ENCODE data around the gene CUL5. TPM values are rescaled to one million over a fixed set of nuclear protein-coding genes. Genes with fewer than 3 reads are reported as not detected.
"Not testable (repeated sequence)": the region's sequence is repeated elsewhere in the genome, so short reads cannot be mapped to it uniquely, and the experiment has no call there.

Gene CUL5
- total RNA-seq, 2 donors from 2014 or later, result 34.8 to 36.4 TPM

- H3K36me3 Mint-ChIP-seq, result peaks cover 10 to 12% of the 10 kb centered on the region in 2 donors
- H3K27ac Mint-ChIP-seq, result peak overlapping the region; percentile 99
- ATAC-seq, result peak in 1 of 2 donors; percentile 5
- H3K9me3 Mint-ChIP-seq, result no peaks in the 10 kb centered on the region
- DNase-seq (ENCODE audit: low spot score in 2 of 2), result no peak
These were observed 1.0 kb downstream of the CUL5 start for GRCh38 chr11:108009497-108010370.

DNA sequence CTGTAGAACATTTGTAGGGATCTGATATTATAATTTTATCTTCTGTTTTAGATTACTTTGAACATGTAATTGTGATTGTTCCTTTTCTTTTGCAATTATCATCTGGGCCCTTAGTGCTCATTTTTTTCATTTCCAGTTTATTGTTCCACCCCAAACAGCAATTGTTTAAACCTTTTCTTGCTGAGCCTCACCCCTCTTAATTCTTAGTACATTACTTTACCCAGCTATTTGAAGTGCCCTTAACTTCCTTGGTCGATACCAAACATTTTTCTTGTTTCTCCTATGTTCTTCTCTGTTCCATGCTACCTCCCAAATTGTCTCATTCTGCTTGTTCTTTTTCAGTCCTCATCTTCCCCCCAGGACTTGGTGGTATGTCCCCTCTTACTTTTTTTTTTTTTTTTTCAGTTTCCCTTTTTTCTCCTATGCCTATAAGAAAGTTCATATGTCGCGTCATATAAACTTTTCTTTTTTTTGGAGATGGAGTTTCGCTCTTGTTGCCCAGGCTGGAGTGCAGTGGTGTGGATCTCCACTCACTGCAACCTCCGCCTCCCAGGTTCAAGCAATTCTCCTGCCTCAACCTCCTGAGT, 3.5 kb downstream of the CUL5 start:
- H3K36me3 Mint-ChIP-seq, result peaks cover 12 to 16% of the 10 kb centered on the region in 2 donors
- no peak overlapping the region for H3K27ac Mint-ChIP-seq
- no peaks in the 10 kb centered on the region for H3K9me3 Mint-ChIP-seq
- DNase-seq (ENCODE audit: low spot score in 2 of 2) (no peak), ATAC-seq (no peak)

- peaks cover 0 to 7% of the 10 kb centered on the region in 2 donors for H3K36me3 Mint-ChIP-seq
- DNase-seq (ENCODE audit: low spot score in 2 of 2) (no peak), ATAC-seq (no peak)
- H3K9me3 Mint-ChIP-seq, result no peaks in the 10 kb centered on the region
- peak overlapping the region in 1 of 2 donors; percentile 60 for H3K27ac Mint-ChIP-seq
These were observed 7.9 kb downstream of the CUL5 start for GRCh38 chr11:108016647-108017046.

GRCh38 chr11:108018708-108019107, 10.0 kb downstream of the CUL5 start:
- DNase-seq (ENCODE audit: low spot score in 2 of 2) (no peak), ATAC-seq (no peak)
- no peak overlapping the region for H3K27ac Mint-ChIP-seq
- peaks cover 0 to 7% of the 10 kb centered on the region in 2 donors for H3K36me3 Mint-ChIP-seq
- no peaks in the 10 kb centered on the region for H3K9me3 Mint-ChIP-seq

DNA sequence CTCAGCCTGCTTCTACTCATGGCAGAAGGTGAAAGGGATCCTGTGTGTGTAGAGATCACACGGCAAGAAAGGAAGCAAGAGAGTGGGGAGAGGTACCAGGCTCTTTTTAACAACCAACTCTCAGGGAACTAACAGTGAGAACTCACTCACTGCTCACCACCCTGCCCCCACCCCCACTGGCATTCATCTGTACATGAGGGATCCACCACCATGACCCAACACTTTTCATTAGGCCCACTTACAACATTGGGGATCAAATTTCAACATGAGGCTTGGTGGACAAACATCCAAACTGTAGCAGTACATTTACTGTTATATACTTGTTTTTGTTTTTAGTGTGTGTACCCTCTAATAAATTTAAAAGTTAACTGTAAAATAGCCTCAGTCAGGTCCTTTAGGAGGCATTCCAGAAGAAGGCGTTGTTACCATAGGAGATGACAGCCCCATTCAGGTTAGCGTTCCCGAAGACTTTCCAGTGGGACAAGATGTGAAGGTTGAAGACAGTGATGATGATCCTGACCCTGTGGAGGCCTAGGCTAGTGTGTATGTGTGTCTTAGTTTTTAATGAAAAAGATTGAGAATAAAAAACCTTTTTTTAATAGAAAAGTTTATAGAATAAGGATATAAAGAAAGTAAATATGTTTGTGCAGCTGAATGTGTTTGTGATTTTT, 11.3 kb downstream of the CUL5 start:
- ATAC-seq, result no peak
- no peak overlapping the region for H3K27ac Mint-ChIP-seq

DNA sequence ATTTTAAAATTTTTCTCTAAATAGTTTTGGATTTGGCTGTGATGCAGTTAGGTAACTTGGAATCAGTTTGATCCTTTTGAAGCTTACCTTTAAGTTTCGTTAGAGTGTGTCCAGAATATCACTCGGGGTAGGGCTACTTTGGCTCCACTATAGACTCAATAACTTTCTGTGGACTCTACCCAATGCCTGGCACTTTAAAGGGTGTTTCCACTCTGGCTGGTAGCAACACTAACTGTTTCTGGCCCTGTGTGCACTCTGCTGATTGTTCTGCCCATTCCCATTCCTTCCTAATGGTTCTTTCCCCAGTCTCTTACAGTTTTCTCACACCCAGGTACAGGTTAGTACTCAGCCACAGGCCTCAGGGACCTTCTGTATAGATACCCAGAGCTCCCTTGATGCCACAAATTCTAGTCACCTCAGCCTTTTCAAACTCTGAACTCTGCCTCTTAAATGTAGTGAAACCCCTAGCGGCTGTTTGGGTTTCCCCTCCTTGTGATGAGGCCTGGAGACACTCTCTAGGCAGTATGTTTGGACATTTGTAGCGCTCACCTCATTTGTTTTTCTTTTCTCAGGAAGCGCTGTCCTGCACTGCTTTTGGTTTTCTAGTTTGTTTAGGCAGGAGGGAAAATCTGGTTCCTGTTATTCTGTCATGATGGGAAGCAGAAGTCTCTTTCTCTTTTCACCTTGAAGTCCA, 16.8 kb downstream of the CUL5 start:
- Mint-ChIP-seq H3K27ac (peak overlapping the region; percentile 51 to 77), H3K9me3 (peaks cover 0 to 4% of the 10 kb centered on the region in 2 donors), H3K36me3 (peaks cover 0 to 7% of the 10 kb centered on the region in 2 donors)
- DNase-seq (ENCODE audit: low spot score in 2 of 2) (no peak), ATAC-seq (peak in 1 of 2 donors; percentile 56)

More for the DNA sequence above, 11.3 kb downstream of the CUL5 start:
- peaks cover 0 to 7% of the 10 kb centered on the region in 2 donors for H3K36me3 Mint-ChIP-seq
- H3K9me3 Mint-ChIP-seq, result no peaks in the 10 kb centered on the region
- DNase-seq (ENCODE audit: low spot score in 2 of 2), result no peak

GRCh38 chr11:108027057-108027456, 18.4 kb downstream of the CUL5 start:
- peaks cover 0 to 9% of the 10 kb centered on the region in 2 donors for H3K9me3 Mint-ChIP-seq
- DNase-seq (ENCODE audit: low spot score in 2 of 2), result no peak
- peaks cover 10 to 21% of the 10 kb centered on the region in 2 donors for H3K36me3 Mint-ChIP-seq
- ATAC-seq, result no peak
- H3K27ac Mint-ChIP-seq, result no peak overlapping the region

DNA sequence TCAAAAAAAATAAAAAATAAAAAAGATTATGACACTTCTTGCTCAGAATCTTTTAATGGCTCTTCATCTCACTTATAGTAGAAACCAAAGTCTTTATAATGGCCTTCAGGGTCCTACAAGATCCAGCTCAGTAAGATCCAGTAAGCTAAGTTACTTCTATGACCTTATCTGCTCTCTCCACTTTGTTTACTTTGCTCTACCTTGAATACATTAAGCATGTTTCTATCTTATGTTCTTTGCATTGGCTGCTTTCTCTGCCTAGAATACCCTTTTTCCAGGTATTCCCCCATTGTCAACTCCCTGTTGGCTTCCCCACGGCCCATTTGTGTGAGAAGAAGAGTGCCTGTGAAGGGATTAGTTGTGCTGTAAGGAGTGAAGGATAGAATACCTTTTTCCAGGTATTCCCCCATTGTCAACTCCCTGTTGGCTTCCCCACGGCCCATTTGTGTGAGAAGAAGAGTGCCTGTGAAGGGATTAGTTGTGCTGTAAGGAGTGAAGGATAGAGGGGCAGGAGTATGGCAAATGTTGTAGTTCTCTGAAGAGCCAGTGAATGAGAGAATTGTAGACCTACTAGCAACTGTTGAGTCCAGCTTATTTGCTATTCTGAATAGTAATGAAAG, 20.2 kb downstream of the CUL5 start:
- not testable (repeated sequence) for H3K27ac Mint-ChIP-seq; ATAC-seq; DNase-seq (ENCODE audit: low spot score in 2 of 2)
- Mint-ChIP-seq H3K36me3 (peaks cover 10 to 29% of the 10 kb centered on the region in 2 donors), H3K9me3 (peaks cover 0 to 15% of the 10 kb centered on the region in 2 donors)

GRCh38 chr11:108031604-108032003, 22.9 kb downstream of the CUL5 start:
- not testable (repeated sequence) for ATAC-seq; H3K27ac Mint-ChIP-seq; DNase-seq (ENCODE audit: low spot score in 2 of 2)
- H3K9me3 Mint-ChIP-seq, result peaks cover 0 to 15% of the 10 kb centered on the region in 2 donors
- peaks cover 10 to 34% of the 10 kb centered on the region in 2 donors for H3K36me3 Mint-ChIP-seq

- no peak for ATAC-seq
- peaks cover 10 to 39% of the 10 kb centered on the region in 2 donors for H3K36me3 Mint-ChIP-seq
These were observed 24.1 kb downstream of the CUL5 start for GRCh38 chr11:108032800-108033199.

GRCh38 chr11:108034034-108034433, 25.3 kb downstream of the CUL5 start:
- DNase-seq (ENCODE audit: low spot score in 2 of 2), result no peak
- no peak for ATAC-seq
- Mint-ChIP-seq H3K9me3 (peaks cover 0 to 11% of the 10 kb centered on the region in 2 donors), H3K27ac (no peak overlapping the region), H3K36me3 (peaks cover 10 to 39% of the 10 kb centered on the region in 2 donors)

More at GRCh38 chr11:108032800-108033199, 24.1 kb downstream of the CUL5 start:
- no peak for DNase-seq (ENCODE audit: low spot score in 2 of 2)
- H3K27ac Mint-ChIP-seq, result peak overlapping the region in 1 of 2 donors; percentile 38
- H3K9me3 Mint-ChIP-seq, result peaks cover 0 to 15% of the 10 kb centered on the region in 2 donors

DNA sequence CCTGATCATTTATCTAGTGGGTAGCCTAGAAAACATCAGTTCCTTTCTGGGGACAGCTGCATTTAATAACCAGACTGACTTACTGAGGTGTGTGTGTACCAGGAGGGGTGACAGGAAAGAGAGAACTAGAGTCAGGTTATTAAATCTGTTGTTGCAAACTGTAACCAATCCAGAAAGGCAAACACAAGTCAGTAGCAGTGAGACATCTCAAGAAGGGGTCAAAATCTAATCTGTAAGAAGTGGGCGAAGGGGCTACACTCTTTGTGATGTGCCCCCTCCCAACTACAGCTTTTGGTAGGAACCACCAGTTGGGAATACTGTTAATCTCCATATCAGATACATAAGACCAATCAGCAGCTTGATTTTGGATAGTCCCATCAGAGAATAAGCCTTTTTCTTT, 26.3 kb downstream of the CUL5 start:
- H3K27ac Mint-ChIP-seq, result no peak overlapping the region
- ATAC-seq (no peak), DNase-seq (ENCODE audit: low spot score in 2 of 2) (no peak)
- H3K9me3 Mint-ChIP-seq, result peaks cover 0 to 11% of the 10 kb centered on the region in 2 donors
- H3K36me3 Mint-ChIP-seq, result peaks cover 14 to 44% of the 10 kb centered on the region in 2 donors

- peaks cover 14 to 36% of the 10 kb centered on the region in 2 donors for H3K36me3 Mint-ChIP-seq
- no peak for ATAC-seq
- peaks cover 0 to 11% of the 10 kb centered on the region in 2 donors for H3K9me3 Mint-ChIP-seq
- no peak overlapping the region for H3K27ac Mint-ChIP-seq
- no peak for DNase-seq (ENCODE audit: low spot score in 2 of 2)
These were observed 27.0 kb downstream of the CUL5 start for GRCh38 chr11:108035690-108036089.

DNA sequence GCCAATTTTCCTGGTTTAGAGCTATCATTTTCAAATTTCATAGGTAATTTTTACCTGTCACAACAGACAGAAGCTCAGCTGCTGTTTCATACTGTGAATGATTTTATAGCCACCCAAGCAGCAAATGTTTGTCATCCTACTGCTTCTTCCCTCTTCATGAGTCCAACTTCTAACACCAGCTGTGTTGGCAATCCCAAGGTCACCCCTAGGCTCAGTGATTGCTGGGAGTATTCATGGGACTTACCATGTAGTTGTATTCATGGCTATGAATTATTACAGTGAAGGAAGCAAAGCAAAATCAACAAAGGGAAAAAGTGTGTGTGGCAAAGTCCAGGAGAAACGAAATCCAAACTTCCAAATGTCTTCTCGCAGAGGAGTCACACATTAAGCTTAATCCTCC, 28.5 kb downstream of the CUL5 start:
- H3K36me3 Mint-ChIP-seq, result peaks cover 5 to 22% of the 10 kb centered on the region in 2 donors
- H3K9me3 Mint-ChIP-seq, result peaks cover 0 to 5% of the 10 kb centered on the region in 2 donors
- H3K27ac Mint-ChIP-seq, result no peak overlapping the region
- no peak for ATAC-seq
- no peak for DNase-seq (ENCODE audit: low spot score in 2 of 2)

- DNase-seq (ENCODE audit: low spot score in 2 of 2), result no peak
- ATAC-seq, result no peak
- Mint-ChIP-seq H3K9me3 (peaks cover 0 to 1% of the 10 kb centered on the region in 2 donors), H3K36me3 (peaks cover 5 to 17% of the 10 kb centered on the region in 2 donors), H3K27ac (no peak overlapping the region)
These were observed 28.9 kb downstream of the CUL5 start for GRCh38 chr11:108037636-108038035.

GRCh38 chr11:108048269-108048668, 39.6 kb downstream of the CUL5 start:
- H3K27ac Mint-ChIP-seq, result no peak overlapping the region
- DNase-seq (ENCODE audit: low spot score in 2 of 2) (no peak), ATAC-seq (no peak)
- H3K36me3 Mint-ChIP-seq, result peaks cover 4 to 6% of the 10 kb centered on the region in 2 donors
- H3K9me3 Mint-ChIP-seq, result no peaks in the 10 kb centered on the region
